Thyroid gland (tissue), 4 donors: ENCODE results near the gene MAP1B. TPM values are rescaled to one million over a fixed set of nuclear protein-coding genes. Genes with fewer than 3 reads are reported as not detected.

Experiments used
- DNase-seq, 2 donors: peaks; one replicate each; pipeline ENCODE4 v3.0.0-alpha.2; 2019
- H3K27ac ChIP-seq, 3 donors: fragments of 200-600 bp; sonication (generic); 1 replicate in 2 of 3; 2 replicates in 1 of 3; pipeline ENCODE4 v1.5.1; 2016 to 2019; ENCODE audit warnings: mild to moderate bottlenecking in 1 of 3, moderate library complexity in 1 of 3
- H3K27me3 ChIP-seq: fragments of 200-600 bp; sonication (generic); one replicate; pipeline ENCODE4 v1.5.1; 2019
- H3K36me3 ChIP-seq, 2 donors: fragments of 200-600 bp; sonication (generic); one replicate each; pipeline ENCODE4 v1.5.1; 2016 to 2019
- H3K4me1 ChIP-seq, 2 donors: fragments of 200-600 bp; sonication (generic); one replicate each; pipeline ENCODE4 v1.5.1; 2017 to 2019
- H3K4me3 ChIP-seq, 3 donors: fragments of 200-600 bp; sonication (generic); replicated peaks in 1 of 3; 1 replicate in 2 of 3; 2 replicates in 1 of 3; pipeline ENCODE4 v1.5.1; 2016; ENCODE audit warnings: mild to moderate bottlenecking in 1 of 3
- H3K9me3 ChIP-seq: fragments of 200-600 bp; sonication (generic); one replicate; pipeline ENCODE4 v1.5.1; 2017
- CTCF ChIP-seq, 6 experiments: fragments of 200-600 bp in 3 of 6; fragments of 450-650 bp in 3 of 6; sonication (generic) in 3 of 6; IDR thresholded peaks; one replicate each; pipeline ENCODE4 v1.5.1; 2016 to 2019; ENCODE audit warnings: antibody characterized with exemption in 6 of 6, mild to moderate bottlenecking in 2 of 6, inconsistent platforms in 1 of 6, moderate library complexity in 1 of 6
- POLR2A ChIP-seq, 2 donors: fragments of 450-650 bp; IDR thresholded peaks; one replicate each; pipeline ENCODE4 v1.6.1; 2017; ENCODE audit warnings: antibody characterized with exemption in 2 of 2, mild to moderate bottlenecking in 2 of 2, moderate library complexity in 1 of 2
- WGBS, 2 donors: methylation state at CpG; one replicate each; pipeline ENCODE4 v1.1.5; 2017; 5-methylcytosine and 5-hydroxymethylcytosine counted together
- intact Hi-C: fragments of 100-400 bp; cut with DNase I; formaldehyde crosslinking; loops from one replicate; pipeline ENCODE4 v1.15.1; 2023
- total RNA-seq, 4 donors: library from RNA; depleted of rRNA; stranded (reverse); fragments of >200 nt; gene quantifications; one replicate each; pipeline ENCODE4 v1.2.3, GENCODE V29; 2016

Gene MAP1B
- total RNA-seq, 4 donors from 2014 or later, result 40.3 to 94.9 (median 56.3) TPM

- TF ChIP-seq CTCF (IDR thresholded peaks at IDR 0.05), result no peak
- no peak for TF ChIP-seq POLR2A (IDR thresholded peaks at IDR 0.05)
- DNase-seq, result no peak
- Histone ChIP-seq H3K4me3 (no peak overlapping the region), H3K9me3 (no peaks in the 10 kb centered on the region), H3K36me3 (no peaks in the 10 kb centered on the region), H3K27ac (no peak overlapping the region), H3K27me3 (no peaks in the 10 kb centered on the region), H3K4me1 (no peaks in the 10 kb centered on the region)
- 95 to 97% methylated on average over 4 of the region's 4 CpGs for WGBS, 2 donors
- intact Hi-C loops, result no loop called here
Measured at GRCh38 chr5:72172786-72173185, 65.5 kb downstream of the MAP1B start.

GRCh38 chr5:72177538-72177937, 70.3 kb downstream of the MAP1B start:
- TF ChIP-seq POLR2A (IDR thresholded peaks at IDR 0.05) (no peak), CTCF (IDR thresholded peaks at IDR 0.05) (no peak)
- Histone ChIP-seq H3K9me3 (no peaks in the 10 kb centered on the region), H3K36me3 (no peaks in the 10 kb centered on the region), H3K4me1 (no peaks in the 10 kb centered on the region), H3K27me3 (no peaks in the 10 kb centered on the region), H3K4me3 (no peak overlapping the region), H3K27ac (no peak overlapping the region)
- DNase-seq, result no peak
- WGBS, 2 donors, result 94 to 97% methylated on average over 3 of the region's 3 CpGs
- intact Hi-C loops, result no loop called here

GRCh38 chr5:72179028-72179815, 71.9 kb downstream of the MAP1B start:
- H3K36me3 ChIP-seq, result no peaks in the 10 kb centered on the region
- WGBS, 2 donors, result 67 to 74% methylated on average over 22 to 29 of the region's 29 CpGs
- H3K9me3 ChIP-seq, result no peaks in the 10 kb centered on the region
- H3K4me3 ChIP-seq, result no peak overlapping the region
- H3K27ac ChIP-seq, result peak overlapping the region in 1 of 3 donors; percentile 14
- TF ChIP-seq POLR2A (IDR thresholded peaks at IDR 0.05) (no peak), CTCF (IDR thresholded peaks at IDR 0.05) (no peak)
- H3K4me1 ChIP-seq, result no peaks in the 10 kb centered on the region
- peak; percentile 6 to 14 for DNase-seq
- no peaks in the 10 kb centered on the region for H3K27me3 ChIP-seq
- intact Hi-C loops, result no loop called here

- no peak overlapping the region for H3K27ac ChIP-seq
- intact Hi-C loops, result no loop called here
- no peaks in the 10 kb centered on the region for H3K4me1 ChIP-seq
- no peak overlapping the region for H3K4me3 ChIP-seq
- WGBS, 2 donors, result 71 to 80% methylated on average over 11 of the region's 11 CpGs
- no peaks in the 10 kb centered on the region for H3K9me3 ChIP-seq
- no peak for TF ChIP-seq CTCF (IDR thresholded peaks at IDR 0.05)
- TF ChIP-seq POLR2A (IDR thresholded peaks at IDR 0.05), result no peak
- H3K27me3 ChIP-seq, result no peaks in the 10 kb centered on the region
- DNase-seq, result no peak
- no peaks in the 10 kb centered on the region for H3K36me3 ChIP-seq
Measured at GRCh38 chr5:72179816-72180440, 72.7 kb downstream of the MAP1B start.

GRCh38 chr5:72180925-72181324, 73.7 kb downstream of the MAP1B start:
- H3K9me3 ChIP-seq, result no peaks in the 10 kb centered on the region
- no peak for DNase-seq
- WGBS, 2 donors, result 71 to 97% methylated on average over 4 of the region's 4 CpGs
- no peaks in the 10 kb centered on the region for H3K4me1 ChIP-seq
- intact Hi-C loops, result no loop called here
- H3K4me3 ChIP-seq, result no peak overlapping the region
- no peaks in the 10 kb centered on the region for H3K27me3 ChIP-seq
- no peak for TF ChIP-seq POLR2A (IDR thresholded peaks at IDR 0.05)
- no peak for TF ChIP-seq CTCF (IDR thresholded peaks at IDR 0.05)
- no peak overlapping the region for H3K27ac ChIP-seq
- no peaks in the 10 kb centered on the region for H3K36me3 ChIP-seq
